Measurements from ENCODE around the gene UNC13B. TPM values are rescaled to one million over a fixed set of nuclear protein-coding genes. Genes with fewer than 3 reads are reported as not detected.

Gene UNC13B
- total RNA-seq, 1 experiment from 2014 or later, result 48.2 TPM

- Histone ChIP-seq H3K4ac (ENCODE audit: low read depth, low read length) (no peak overlapping the region), H2BK120ac (ENCODE audit: low read depth, low read length, poor library complexity, severe bottlenecking) (no peak overlapping the region), H2BK12ac (ENCODE audit: insufficient read length, low read depth, low read length) (no peak overlapping the region), H3K4me1 (ENCODE audit: insufficient read depth, low read length) (peaks cover 2% of the 10 kb centered on the region; the same call in 1 of the 2 replicates), H3K23me2 (ENCODE audit: insufficient read length, low read depth, low read length, poor library complexity, severe bottlenecking) (peaks cover 19% of the 10 kb centered on the region), H4K5ac (ENCODE audit: insufficient read length, low read depth, low read length) (no peak overlapping the region), H2AFZ (ENCODE audit: low read length) (no peak overlapping the region), H3K9me3 (ENCODE audit: control insufficient read depth, low read depth, low read length) (no peaks in the 10 kb centered on the region), H2BK15ac (ENCODE audit: low read depth, low read length) (no peak overlapping the region), H3K27me3 (ENCODE audit: insufficient read depth, low read length) (no peaks in the 10 kb centered on the region), H3K79me1 (ENCODE audit: insufficient read depth, low read depth, low read length, poor library complexity, severe bottlenecking) (no peaks in the 10 kb centered on the region), H3K4me2 (ENCODE audit: insufficient read depth, insufficient read length, low read length) (peak overlapping the region; percentile 89), H3K14ac (ENCODE audit: insufficient read depth, low read length) (no peak overlapping the region; the same call in 1 of the 2 replicates), H3K9ac (ENCODE audit: extremely low read depth, insufficient read length, low read length) (no peak overlapping the region), H3K56ac (ENCODE audit: insufficient read length, low read depth, low read length) (no peak overlapping the region), H3K18ac (ENCODE audit: insufficient read length, low read depth, low read length) (no peak overlapping the region), H4K8ac (replicated peaks; ENCODE audit: insufficient read length, low read depth, low read length) (no peak overlapping the region), H3K27ac (ENCODE audit: insufficient read length, low read depth, low read length) (no peak overlapping the region), H4K91ac (ENCODE audit: insufficient read length, low read depth, low read length) (no peak overlapping the region), H2BK5ac (ENCODE audit: insufficient read length, low read length) (no peak overlapping the region), H4K20me1 (ENCODE audit: control insufficient read depth, insufficient read depth, insufficient read length) (no peaks in the 10 kb centered on the region), H3K79me2 (ENCODE audit: insufficient read depth, low read length) (no peaks in the 10 kb centered on the region), H2AK5ac (ENCODE audit: insufficient read length, low read length) (no peak overlapping the region), H3T11ph (ENCODE audit: low read length) (no peak overlapping the region), H3K23ac (ENCODE audit: insufficient read length, low read depth, low read length) (no peak overlapping the region), H2BK20ac (ENCODE audit: low read depth, low read length, poor library complexity, severe bottlenecking) (no peak overlapping the region)
- TF ChIP-seq CTCF (conservative IDR thresholded peaks at IDR 0.05), result no peak
- Mint-ChIP-seq H3K36me3 (ENCODE audit: insufficient read depth in 1 of 3, low read depth in 3 of 3) (no peaks in the 10 kb centered on the region), H3K9me3 (no peaks in the 10 kb centered on the region), H3K27ac (peak overlapping the region; percentile 80 to 97 (median 92); a peak in 6 of 7 replicates), H3K27me3 (ENCODE audit: low read depth) (0 out of 2 replicates have a peak, but pooled peaks cover 4% of the 10 kb centered on the region), H3K4me1 (peaks cover 44% of the 10 kb centered on the region in 2 experiments), H3K4me3 (peak overlapping the region; percentile 87 to 94)
- WGBS (ENCODE audit: extremely low coverage, insufficient read length, low lambda C conversion rate), result no CpG with 5 or more reads among the region's 12 CpGs
- peak; percentile 52 for DNase-seq
Observed at GRCh38 chr9:35114840-35115628, 46.8 kb upstream of the UNC13B start.
